HG02973 (cell line): ENCODE measurements around the gene DLX6.

Experiments
- ATAC-seq: cut with Tn5 transposase; IDR thresholded peaks from one replicate; pipeline ENCODE4 v1.9.1; 2021; ENCODE audit warnings: moderate library complexity; ENCODE audit not compliant: unreplicated experiment

DLX6 gene

DNA sequence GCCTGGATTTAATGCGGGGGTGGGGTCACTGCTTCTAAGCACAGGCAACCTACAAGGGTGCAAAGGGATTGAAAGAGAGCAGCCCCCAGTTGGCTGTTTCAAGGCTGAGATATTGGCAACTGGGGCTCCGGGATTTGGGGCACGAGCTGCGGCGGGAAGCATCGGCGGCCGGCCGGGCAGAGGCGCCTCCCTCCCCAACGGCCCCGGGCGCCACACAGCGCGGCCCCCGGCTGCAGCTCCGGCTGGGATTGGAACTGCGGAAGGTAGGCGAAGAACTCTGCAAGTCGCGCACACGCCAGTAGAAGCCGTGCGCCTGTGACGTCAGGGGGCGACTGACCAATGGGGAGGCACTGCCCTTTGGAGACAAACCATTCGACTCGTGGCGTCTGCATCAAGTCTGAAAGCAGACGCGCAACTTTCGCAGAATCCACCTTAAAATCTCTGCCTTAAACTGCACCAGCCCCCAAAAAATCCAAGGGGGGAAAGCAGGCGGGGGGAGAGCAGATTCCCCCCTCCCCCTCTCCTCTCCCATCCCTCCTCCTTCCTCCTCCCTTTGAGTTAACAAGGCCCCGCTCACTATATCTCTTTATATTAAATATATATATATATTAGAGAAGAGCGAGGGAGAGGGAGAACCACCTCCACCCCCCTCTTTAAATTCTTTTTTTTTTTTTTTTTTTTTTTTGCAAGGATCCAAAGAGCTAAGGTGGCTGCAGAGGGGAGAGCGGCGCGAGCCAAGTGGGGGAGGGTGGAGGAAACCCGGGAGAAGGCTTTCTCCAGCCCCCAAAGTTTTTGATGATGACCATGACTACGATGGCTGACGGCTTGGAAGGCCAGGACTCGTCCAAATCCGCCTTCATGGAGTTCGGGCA, at the start of gene DLX6:
DLX6 (plus strand) TSS at position 371 of the 872 bp plus-strand sequence; CDS start at position 796, 425 bp downstream.
- no peak for ATAC-seq

DNA sequence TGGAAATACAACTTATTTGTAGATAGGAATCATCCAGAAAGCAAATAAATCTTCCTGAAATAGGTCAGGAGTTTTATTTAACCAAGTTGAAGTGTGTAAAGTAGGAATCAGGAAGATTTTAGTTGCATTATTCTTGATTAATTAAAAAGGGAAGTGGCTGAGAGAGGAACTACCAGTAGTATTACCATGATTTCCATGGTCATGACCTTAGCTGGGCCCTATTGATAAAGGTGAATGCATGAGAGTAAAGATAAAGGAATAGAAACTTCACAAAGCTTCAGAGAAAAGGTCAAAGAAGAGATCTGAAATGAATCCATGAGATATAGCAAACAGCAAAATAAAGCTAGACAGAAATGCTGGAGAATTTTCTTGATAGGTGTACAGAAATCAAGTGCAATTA, 46.2 kb upstream of the DLX6 start:
- no peak for ATAC-seq

DNA sequence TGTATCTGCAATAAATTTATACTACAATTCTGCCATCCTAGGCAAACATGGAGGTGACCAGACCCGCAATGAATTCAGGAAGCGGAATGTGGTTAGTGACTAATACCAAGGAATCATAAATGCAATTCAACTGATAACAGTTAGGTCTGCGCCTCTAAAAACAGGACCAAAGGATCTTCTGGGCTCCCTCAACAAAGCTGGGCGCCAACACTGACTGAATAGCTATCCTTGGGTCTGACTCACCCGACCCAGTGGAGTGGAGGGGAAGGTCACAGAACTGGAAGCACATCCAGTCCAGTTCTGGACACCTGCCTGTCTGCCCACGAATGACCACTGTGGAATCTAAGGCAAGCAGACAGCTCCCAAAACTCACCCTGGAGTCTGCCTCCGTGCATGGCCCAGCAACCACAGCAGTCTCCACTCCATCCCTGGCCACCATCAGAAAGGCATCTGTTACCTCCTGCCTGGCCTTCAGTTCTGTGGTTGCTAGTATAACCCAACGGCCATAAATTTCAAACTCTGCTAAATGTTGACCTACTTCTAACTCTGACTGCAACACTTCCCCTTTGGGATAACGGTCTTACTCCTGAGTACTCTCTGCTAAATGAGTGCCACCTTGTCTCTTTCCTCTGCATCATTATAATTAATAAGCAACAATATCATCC, 43.0 kb upstream of the DLX6 start:
- ATAC-seq: no peak

DNA sequence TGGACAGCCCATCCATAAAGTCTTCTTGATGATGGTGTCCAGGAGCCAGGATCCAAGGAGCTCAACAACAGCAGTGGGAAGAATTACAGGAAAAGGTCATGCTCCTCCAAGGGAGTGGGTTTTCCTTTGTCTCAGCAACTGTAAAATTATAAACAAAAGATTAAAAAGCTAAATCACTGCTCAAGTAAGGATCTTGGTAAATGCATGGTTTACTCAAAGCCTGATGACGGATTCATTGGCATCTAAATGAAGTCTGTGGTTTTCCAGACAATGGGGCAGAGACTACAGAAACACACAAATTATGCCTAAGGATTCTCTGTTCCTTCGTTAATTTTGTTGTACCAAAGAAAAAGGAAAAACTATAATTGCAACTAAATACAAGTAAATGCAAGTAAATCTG, 36.4 kb upstream of the DLX6 start:
- ATAC-seq: no peak

DNA sequence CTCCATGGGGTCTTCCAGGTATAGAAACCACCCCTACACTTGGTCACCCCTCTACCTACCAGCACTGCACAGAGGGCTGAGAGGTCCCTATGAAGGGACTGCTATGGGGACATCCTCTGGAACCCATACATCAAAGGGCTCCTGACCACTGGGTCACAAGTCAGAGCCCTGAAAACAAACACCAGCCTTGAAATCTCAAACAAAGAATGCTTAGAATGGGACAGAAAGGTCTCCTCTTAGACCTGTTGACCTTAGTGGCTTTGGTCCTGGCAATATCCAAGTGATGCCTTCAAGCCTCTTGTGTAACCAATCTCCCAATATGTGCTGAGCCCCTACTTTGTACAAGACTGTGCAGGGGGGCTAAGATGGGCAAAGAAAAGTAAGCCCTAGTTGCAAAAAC, 34.6 kb upstream of the DLX6 start:
- no peak for ATAC-seq

DNA sequence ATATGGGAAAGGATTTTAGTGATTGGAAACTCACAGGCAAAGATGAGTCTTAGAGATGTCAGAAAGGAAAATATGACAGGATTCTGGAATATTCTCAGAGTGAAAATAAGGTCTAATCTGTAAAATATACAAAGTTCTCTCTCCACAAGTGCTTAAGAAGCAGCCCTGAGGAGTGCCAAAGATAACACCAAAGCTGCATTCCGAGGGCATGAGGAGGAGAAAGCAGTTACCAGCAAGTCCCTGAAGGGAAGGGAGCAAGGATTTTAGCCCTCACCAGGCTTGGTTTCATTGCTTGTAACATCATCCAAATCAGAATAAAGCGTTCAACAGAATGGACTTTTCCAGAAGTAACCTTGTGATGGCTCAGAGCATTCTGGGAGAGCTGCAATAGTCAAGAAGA, 31.4 kb upstream of the DLX6 start:
- no peak for ATAC-seq

DNA sequence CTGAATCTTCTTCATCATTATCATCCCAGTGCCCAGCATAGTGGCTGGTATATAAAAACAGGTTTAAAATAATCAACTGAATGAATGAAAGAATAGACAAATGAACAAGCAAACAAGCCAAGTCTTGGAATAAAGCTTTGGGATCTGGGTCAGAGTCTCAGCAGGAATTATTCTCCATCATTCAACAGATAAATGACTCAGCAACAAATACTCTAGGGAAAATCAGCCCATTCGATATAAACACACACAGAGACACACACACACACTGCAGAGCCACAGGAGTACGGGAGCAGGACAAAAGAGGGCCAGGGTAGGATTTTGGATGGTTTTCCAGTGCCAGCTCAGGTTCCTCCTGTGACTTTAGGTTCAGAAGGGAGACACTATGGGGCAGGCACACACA, 29.2 kb upstream of the DLX6 start:
- no peak for ATAC-seq

DNA sequence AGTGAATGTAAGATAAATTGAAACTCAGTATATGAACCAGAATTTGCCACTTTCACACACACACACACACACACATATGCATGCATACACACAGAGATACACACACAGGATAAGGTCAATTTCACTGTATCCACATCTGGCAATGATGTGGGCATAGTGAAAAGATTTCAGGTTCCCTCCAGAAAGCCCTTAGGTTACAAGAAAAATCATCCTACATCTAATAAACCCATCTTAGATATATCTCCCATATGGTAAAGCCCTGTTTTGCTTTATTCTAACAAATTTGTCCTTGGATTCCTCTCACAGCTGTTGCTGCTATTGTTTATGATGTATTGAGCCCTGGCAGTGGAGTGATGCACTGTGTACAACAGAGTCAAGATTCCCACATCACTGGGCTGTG, 27.9 kb upstream of the DLX6 start:
- ATAC-seq: no peak

DNA sequence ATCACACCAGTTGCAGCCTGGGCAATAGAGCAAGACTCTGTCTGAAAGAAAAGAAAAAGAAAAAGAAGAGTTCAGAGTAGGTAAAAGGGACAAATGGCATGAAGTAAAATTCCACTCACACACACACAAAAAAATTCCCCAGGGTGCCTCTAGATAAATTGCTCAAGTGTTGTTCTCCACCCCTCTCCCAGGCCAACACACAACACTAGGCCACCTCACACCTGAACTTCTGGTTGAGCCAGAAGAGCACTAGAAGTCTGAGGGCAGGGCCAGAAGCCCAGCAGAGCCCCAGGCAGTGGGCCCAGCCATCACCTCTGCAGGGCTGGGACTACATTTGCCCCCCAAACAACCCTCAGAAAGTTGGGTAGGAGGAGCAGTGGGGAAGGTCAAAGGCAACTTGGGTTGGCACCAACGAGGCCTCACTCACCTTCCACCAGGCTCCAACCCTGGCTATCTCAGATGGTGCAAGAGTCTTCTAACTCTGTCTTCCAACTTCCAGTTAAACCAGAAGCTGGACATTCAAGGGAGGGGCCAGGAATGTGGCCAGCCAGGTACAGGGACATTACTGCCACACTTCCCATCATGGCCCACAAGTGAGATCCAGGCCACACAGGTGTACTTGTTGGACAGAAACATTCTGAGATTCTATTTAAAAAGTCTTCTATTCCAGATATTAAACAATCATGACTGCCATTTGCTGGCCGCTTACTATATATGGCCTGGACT, 25.6 kb upstream of the DLX6 start:
- no peak for ATAC-seq

DNA sequence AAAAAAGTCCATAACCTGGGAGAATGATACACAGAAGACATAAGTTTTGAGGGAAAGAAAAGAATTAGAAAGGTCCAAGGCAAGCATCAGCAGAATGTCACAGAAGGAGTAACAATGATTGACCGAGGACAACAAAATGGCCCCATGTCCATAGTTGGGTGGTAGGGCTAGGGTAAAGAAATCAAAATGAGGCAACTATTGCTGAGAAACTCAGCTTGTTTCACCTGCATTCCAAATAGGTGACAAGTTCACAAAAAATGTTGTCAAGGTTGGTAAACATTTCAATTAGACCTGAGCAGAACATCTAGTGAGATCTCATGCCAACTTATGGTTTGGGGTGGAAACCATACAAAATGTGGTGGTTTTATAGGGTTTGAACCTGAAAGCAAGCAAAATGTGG, 22.8 kb upstream of the DLX6 start:
- ATAC-seq: no peak

DNA sequence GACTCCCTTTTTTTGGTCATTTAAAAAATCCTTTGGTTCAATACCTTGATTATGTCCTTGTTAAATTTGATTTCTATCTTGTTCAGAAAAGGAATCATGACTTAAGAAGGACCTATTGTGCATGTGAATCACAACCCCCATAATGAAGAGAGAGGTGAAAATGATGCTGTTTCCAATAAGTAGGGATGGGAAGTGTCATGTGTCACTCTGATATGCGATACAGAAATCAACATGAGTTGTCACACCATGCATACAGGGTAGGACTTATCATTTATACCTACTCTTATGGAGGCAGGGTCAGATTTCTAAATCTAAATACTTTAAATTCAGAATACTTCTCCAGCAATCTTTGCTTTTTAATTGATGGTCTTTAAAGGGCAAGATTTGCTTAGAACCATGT, 19.4 kb upstream of the DLX6 start:
- ATAC-seq: no peak

DNA sequence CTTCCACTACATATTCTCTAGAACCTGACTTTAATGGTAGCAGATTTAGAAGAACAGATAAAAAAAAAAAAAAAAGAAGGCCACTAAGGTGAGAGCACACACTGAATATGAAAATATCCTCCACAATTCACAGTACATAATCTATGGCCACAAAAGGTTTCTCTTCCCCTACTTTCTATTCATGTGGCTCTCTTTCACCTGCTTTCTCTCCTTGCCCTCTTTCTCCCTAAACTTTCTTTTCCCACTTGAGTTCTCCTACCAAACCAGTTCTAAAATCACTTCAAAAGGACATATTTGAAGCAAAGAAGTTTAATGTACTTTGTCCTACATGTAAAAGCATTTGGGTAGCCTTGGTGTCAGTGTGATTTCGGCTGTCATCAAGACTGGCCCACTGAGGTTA, 18.5 kb upstream of the DLX6 start:
- no peak for ATAC-seq

DNA sequence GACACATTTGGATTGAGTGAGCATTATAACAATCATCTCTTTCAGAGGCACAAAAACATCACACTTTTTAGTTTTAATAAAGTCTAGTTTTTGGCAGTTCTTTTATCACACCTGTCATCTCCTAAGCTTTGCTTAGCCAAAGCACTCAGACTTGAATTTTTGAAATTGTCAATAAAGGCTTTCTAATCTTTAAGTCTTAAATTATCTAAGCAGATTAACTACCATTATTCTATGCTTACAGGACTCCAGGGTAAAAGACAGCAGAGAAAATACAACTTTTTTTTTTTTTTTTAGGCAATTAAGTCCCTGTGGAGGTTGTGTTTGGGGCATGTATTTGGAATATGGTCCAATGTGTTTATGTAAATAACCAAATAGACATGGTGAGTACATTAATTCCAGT, 17.6 kb upstream of the DLX6 start:
- no peak for ATAC-seq

DNA sequence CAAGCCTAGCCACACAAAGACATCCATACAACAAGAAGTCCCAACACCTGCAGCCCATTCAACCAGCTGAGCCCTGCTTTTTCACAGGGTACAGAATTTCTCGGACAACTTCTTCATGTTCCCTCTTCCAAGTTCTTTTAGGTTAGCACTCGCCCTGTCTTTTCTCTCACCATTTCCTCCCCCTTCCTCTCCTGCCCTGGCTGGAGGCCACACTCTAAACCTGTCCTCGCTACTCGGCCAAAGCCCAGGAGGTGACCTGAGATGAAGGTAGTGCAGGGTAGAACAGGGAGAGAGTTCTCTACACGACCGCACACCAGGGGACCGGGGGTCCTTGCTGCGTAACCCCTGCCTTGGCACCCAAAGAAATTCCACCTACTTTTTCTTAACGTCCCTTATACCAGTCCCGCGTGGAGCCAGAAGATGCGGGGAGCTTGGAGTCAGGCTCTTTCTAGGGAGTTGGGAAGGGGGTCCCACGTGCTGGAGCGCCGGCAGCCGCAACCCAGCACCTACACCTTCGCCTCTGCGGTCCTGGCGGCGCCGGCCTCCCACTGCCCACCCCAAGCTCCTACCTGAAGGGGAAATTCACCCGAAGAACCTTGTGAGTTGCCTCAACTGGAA, 16.0 kb upstream of the DLX6 start:
- ATAC-seq: no peak

DNA sequence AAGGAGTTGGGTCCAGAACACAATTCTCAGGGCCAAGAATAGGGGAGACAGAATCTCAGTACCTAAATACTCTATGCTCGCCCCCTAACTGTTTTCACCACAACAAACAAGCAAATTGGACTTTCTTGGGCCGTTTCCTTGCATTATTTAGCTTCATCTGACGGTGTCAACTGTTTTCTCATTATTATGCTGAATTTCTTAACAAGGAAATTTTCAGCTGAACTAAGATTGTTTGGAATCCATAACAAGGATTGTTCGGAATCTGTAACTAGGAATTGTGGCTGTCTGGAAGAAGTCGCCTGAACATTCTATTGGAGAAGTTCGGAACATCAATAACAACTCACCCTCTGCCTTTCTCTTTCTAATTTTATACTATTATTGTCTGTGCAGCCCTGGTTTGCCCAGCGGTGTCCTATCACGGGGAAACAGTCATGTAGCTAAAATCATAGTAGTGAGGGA, 15.5 kb upstream of the DLX6 start:
- no peak for ATAC-seq

DNA sequence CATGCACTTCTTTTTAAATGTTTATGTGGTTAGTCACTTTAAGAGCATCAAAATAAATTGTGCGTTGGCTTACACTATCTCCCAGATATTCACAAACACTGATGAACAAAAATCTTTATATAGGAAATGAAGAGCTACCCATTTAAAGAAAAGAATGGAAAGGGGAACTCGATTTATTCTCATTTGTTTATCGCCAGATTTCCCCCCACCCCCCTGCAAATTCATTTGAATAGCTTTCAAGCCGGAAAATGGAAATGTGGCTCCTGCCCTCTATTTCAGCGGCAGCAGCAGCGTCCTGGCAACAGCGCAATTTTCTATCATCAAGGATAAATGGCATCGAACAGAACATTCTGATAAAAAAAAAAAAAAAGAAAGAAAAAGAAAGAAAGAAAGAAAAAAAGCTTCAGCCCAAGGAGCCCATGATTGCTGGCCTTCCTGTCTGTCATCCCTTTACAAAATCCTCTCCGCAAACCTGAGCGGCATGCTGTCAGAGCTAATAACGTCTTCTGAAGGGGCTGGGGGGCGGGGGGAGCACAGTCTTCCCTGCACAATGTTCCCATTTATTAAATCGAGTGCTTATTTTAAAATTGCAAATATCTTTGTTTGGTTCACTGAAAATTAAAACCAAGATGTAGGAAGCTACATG, 13.7 kb upstream of the DLX6 start:
- ATAC-seq: no peak

DNA sequence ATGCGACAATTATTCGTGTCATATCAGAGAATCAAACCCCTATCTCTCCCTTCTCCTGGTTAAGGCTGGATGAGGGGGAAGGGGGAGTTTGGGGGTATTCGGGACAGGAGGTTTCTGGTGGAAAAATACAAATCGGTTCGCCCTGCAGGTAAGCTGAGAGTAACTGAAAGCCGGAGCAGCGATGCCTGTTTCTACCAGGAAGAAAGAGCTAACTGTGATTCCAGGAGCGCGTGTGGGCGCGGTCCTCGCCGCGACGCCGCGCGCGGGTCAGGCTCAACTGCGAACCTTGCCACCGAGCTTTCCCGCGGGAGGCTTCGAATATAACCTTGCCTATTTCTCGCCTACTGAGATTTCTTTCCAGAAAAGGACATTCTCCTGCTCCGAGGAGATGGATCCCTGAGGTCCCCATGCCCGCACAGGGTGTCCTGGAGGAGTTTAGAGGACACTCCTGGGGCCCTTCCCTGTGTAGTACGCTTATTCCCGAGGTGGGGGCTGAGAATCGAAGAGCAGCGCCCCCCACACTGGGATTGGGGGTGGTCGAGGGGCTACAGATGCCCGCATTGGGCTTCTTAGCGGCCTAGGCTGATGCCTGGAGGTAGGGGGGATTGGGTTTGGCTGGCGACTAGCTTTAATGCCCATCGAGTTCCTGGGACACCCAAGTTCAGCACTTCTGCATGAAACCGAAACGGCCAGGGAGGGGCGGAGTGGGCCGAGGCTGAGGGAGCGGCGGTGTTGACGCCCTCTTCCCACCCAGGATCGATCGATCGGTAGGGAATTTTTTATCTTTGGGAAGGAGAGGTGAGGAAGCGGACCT, 13.0 kb upstream of the DLX6 start:
- ATAC-seq: no peak

DNA sequence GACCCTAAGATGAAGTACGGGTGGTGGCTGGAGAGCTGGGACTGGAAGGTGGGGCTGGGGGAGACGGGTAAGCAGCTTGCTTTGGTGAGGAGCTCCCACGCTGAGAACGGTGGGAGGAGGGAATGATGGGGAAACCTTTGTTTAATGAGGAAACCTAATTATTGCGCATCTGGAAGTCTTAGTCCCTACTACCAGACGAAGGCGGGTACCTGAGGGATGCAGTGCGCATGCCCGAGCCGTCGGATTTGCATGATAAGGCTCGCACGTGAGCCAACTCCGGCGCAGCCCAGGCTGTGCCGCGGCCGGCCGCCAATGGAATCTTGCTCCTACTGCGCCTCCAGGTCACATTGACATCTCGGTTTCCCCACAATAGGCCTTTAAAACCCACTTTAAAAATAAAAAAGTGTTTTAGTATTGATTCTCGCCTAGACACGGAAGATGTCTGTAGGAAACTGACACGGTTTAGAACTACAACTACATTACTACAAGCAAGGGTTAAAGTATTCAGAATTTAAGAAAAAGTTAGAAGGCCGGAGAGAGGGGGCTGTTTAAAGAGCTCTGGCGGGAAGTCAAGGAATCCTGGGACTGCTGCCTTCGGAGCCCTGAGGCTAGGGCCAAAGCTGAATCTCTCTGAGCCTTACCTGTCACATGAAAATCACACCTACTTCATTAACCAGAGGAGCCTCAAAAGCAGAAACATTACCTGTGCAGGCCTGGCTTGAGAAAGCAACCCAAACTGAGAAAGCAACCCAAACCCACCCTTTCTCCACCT, 12.1 kb upstream of the DLX6 start:
- no peak for ATAC-seq

DNA sequence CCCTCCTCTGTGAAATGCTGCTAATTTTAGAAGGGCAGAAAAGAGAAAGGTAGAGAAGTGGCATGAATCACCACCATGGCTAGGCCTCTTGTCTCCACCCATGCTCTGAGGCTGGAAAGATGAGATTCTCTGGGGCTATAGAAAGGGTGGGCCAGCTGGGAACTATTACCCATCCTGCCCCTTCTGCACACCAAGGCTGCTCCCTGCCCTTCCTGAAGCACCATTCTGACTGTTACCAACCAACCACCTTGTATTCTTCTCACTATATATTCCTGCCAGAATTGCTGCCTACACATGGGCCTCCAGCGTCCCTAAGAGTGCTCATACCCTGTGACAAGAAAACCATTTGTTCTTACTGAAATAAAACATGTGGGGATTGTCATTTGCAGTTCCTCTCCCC, 11.4 kb upstream of the DLX6 start:
- ATAC-seq: no peak
